HG02623 (cell line): ENCODE results near the gene POM121.
A peak's percentile ranks its signal among the peaks of the same experiment; 100 is the strongest.
"Not testable (repeated sequence)": the region's sequence is repeated elsewhere in the genome, so short reads cannot be mapped to it uniquely, and the experiment has no call there.

Experiments
- ATAC-seq: cut with Tn5 transposase; IDR thresholded peaks from one replicate; pipeline ENCODE4 v1.9.1; 2021; ENCODE audit warnings: moderate library complexity; ENCODE audit not compliant: unreplicated experiment

The POM121 gene

DNA sequence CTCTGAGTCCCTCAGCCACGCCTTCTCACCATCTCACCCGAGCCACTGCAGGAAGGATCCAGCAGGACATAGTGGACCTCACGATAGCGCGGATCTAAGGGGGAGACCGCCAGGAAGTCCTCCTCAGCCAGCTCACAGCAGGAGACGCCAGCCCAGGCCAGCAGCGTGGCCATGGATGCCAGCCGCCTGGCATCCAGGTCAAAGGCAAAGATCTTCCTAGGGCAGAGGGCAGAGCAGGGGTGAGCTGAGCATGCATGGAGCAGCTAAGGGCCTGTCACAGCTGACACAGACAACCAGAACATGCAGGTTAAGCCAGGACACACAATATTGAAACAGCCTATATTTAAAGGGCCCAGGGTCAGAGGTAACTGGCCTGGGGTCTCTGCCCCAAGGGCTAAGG, 24.4 kb downstream of the POM121 start:
- not testable (repeated sequence) for ATAC-seq

- not testable (repeated sequence) for ATAC-seq
Measured at GRCh38 chr7:72949686-72950085, 24.8 kb downstream of the POM121 start.

- ATAC-seq: not testable (repeated sequence)
Measured at GRCh38 chr7:72950432-72950831, 25.5 kb downstream of the POM121 start.

- peak; percentile 40 for ATAC-seq
Measured at GRCh38 chr7:72953901-72954562, 29.1 kb downstream of the POM121 start.

DNA sequence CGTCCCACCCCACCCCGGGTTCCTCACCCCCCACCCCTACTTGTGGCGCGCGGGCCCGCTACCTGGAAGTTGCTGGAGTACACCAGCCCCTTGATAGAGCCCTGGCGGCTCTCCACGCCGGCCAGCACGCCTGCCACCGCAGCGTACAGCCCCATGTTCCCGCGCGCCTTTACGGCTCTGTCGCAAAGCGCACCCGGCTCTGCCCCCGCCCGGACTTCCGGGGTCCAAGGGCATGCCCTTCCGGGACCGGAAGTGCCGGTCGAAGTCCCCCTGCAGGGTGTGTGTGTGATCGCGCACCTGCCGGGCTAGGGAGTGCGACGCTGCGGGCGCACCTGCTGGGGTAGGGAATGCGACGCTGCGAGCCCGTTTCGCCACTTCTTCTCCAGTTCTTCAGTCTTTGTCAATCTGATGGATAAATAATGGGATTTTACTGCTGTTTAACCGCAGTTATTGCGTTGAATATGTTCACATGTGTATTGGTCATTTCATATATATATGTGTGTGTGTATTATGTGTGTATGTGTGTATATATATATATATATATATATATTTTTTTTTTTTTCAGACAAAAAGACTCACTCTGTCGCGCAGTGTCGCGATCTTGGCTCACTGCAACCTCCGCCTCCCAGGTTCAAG, 29.8 kb downstream of the POM121 start:
- ATAC-seq: peak; percentile 85

- not testable (repeated sequence) for ATAC-seq
Measured at GRCh38 chr7:72960029-72960428, 35.1 kb downstream of the POM121 start.

DNA sequence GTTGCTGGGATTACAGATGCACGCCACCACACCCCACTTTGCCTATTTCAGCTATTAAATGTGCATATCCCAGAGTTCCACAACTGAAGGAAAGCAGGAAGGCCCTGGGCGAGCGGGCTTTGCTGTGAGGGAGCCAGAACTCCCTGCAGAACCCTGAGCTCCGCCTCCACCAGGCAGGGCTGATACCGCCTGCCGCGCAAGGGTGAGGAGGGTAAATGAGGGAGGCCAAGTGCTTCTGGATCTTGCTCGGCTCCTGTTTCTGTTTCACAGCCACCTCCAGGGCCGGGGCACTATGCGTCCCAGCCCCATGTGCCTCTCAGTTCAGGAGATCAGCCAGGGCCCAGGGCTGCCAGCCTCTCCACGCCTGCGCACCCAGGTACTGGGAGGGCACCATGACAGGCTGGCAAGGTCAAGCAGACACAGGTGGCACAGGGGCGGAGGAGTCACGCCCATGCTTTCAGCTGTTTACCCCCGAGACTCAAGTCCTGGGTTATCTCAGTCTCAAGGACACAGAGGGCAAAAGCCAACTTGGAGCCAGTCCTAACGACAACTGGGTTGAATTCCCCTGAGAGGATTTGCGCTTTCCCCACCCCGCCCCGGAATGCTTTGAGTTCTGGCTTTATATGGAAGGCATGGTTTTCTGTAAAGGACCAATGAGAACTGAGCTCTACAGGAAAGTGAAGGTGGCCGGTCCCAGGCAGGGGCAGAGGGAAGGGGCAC, 35.9 kb downstream of the POM121 start:
- ATAC-seq: not testable (repeated sequence)

DNA sequence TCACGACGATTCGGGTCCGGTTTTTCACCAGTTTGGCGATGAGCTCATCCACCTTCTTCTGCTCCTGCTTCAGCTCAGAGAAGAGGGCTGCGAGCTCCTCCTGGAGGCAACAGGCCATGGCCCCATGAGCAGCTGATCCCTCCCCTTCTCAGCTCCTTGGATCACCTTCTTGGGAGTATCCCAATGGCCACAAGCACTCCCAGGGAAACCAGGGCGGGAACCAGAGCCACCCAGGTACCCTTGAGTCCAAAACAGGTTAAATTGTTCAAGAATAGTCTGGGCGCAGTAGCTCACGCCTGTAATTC, 36.4 kb downstream of the POM121 start:
- not testable (repeated sequence) for ATAC-seq

DNA sequence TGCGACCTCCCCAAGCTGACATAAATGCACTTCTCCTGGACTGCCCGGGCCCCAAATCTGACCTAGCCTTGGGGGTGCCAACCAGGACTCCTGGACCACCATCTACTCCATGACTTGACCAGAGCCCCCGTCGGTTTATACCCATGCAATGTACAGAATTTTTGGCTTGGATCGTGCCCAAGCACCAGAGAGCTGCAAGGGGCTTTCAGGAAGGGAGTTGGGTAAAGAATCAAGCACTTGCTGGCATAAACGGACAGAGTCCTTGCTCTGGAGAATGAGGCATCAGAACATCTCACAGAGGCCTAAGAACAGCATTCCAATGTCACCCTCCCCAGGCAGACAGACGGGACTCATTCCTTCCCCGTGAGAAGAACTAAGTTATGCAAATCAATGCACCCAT, 38.2 kb downstream of the POM121 start:
- not testable (repeated sequence) for ATAC-seq

DNA sequence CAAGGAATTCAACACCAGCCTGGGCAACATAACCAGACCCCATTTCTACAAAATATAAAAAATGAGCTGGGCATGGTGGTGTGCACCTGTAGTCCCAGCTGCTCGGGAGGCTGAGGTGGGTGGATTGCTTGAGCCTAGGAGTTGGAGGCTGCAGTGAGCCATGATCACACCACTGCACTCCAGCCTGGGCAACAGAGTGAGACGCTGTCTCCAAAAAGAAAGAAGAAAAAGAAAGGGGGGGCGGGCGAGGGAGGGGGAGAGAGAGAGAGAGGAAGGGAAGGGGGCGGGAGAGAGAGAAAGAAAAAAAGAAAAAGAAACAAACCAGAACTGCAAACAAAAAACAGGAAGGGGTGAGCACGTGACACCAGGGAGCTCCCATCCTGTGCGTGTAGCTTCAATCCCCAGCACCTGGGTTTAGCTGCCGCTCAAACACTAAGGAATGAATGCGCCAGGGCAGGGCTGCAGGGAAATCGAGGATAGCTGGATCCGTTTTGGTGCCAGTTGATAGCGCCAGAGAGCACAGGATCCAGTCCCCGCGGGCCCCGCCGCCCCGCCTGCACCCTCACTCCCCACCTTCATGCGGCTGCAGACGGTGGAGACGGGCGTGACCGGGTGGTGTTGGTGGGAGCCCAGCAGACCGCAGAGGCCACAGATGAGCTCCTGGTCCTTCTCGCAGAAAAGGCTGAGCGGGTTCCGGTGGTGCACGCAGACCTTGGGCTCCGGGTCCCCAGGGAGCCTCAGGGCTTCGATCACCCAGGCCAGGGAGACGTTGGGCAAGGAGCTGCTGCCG, 40.5 kb downstream of the POM121 start:
- ATAC-seq: not testable (repeated sequence)

DNA sequence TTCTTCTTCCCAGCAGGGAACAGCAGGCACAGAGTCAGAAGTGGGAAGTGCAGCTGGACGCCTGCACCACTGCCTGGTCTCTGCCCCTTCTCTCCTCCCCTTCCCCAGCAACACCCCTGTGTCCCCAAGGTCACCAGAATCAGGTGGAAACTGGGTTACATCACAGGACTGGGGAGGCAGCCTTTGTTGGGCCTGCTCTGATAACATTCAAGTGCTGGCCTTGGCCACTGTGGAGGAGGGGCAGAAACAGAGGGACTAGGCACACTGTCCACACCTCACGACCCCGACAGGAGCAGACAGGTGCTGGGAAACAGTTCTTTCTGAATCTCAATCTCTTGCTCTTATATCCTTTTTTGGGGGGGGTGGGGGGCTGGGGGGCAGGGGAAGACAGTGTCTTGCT, 42.0 kb downstream of the POM121 start:
- ATAC-seq: not testable (repeated sequence)

DNA sequence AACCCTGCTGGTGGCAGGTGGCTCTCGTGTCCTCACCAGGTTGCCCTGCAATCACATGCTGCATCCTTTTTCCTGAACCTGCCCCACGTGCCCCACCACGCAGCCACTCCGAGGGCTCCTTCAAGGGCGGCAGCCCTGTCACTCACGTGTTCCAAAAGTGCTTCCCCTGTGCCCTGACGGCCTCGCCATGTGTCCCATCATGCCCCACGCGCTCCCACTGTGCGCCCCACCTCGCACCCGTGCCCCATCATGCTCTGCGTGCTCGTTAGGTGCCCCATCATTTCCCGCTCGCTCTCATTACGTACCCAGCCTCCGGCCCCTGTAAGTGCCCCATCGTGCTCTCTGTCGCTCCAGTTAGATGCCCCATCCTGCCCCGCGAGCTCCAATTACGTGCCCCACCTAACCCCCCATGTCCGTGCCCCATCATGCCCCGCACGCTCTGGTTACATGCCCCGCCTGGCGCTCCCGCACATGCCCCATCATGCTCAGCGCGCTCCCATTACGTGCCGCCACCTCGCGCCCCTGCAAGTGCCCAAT, 44.2 kb downstream of the POM121 start, which contains the start of gene TRIM74:
TRIM74 (minus strand) TSS at position 487 of the 537 bp plus-strand sequence. CDS start 3,309 bp downstream, outside the sequence.
- ATAC-seq: not testable (repeated sequence)

DNA sequence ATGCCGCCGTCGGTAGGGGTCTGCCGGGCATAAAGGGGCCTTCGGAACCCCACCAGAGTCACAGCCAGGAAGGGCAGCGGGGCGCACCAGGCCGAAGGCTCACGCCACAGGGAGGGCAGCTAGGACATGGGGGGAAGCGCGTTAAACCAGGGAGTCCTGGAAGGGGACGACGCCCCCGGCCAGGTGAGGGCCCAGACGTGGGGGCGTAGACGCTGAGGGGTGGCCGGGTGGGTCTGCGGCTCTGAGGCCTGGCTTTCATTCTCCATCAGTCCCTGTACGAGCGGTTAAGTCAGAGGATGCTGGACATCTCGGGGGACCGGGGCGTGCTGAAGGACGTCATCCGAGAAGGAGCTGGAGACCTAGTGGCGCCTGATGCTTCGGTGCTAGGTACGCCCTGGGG, 44.8 kb downstream of the POM121 start:
- not testable (repeated sequence) for ATAC-seq

GRCh38 chr7:72971505-72971904, 46.6 kb downstream of the POM121 start:
- ATAC-seq: not testable (repeated sequence)

DNA sequence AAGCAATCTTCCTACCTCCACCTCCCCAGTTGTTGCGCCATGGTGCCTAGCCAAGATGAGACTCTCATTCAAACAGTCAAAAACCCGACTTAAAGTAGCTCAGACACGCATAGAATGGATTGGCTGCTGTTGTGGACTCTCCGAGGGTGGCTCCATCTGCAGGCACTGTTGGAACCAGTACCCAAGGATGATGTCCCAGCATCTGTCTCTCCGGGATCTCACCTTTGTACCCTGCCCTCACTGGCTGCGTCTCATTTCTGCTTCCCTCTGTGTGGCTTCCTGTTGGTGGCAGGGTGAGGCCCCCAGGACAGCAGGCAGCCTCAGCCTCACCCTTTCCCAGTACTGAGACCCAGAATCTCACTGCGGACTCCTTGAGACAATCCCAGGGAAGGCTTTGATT, 49.9 kb downstream of the POM121 start:
- not testable (repeated sequence) for ATAC-seq

DNA sequence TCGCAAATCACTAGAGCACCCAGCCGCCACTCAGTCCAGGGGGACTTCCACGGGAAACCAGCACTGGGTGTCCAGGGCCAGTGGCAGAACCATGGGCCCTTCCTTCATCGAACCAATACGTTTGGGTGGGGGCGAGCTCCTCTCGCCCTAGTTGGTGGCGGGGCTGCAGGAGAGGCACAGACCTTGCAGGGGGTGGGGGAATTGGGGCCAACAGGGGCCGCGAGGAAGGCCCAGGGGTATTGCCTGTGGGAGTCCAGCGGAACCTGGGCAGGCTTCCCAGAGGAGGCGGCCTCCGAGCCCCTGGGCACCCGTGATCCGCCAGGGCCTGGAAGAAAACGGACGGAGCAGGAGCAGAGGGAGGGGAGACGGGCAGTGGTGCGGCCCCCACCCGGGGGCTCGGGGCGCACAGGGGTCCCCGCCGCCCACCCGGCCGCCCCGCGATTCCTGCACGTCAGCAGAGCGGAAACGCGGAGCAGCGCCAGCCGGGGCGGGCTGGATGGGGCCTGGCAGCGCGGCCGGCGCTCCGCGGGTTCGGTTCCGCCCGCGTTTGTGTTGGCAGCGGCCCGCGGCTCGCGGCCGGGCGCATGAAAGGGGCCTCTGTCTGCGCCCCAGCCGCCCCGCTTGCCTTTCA, 50.9 kb downstream of the POM121 start:
- ATAC-seq: not testable (repeated sequence)

GRCh38 chr7:72976434-72976833, 51.5 kb downstream of the POM121 start:
- ATAC-seq: not testable (repeated sequence)

DNA sequence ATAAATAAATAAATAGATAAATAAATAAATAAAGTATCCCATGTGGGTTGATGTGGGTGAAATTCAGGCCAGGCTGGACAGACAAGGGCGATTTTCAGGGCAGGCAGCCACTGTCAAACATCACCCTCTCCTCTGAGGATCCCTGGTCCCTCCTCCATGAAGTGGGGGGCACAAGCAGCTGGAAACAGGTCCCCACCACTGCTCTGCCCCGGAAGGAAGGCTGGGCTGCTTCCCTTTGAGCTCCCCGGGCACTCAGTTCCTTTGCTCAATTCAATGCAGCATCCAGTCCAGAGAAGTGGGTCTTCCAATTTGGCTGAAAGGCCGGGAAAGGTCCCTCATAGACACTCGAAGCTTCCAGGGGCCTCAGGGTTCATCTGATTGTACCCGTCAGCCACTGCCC, 55.5 kb downstream of the POM121 start:
- ATAC-seq: not testable (repeated sequence)

DNA sequence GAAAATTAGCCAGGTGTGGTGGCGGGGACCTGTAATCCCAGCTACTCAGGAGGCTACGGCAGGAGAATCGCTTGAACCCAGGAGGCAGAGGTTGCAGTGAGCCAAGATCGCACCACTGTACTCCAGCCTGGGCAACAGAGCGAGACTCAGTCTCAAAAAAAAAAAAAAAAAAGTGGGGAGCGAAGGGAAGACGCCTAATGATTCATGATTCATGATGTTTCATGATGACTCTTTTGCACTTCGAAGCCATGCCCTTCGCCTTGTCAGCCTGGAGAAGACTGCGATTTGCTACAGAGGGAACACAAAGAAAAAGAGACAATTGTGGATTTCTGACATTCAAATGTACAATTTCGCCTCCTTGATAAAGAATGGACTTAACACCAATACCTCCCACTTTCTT, 57.2 kb downstream of the POM121 start:
- not testable (repeated sequence) for ATAC-seq

DNA sequence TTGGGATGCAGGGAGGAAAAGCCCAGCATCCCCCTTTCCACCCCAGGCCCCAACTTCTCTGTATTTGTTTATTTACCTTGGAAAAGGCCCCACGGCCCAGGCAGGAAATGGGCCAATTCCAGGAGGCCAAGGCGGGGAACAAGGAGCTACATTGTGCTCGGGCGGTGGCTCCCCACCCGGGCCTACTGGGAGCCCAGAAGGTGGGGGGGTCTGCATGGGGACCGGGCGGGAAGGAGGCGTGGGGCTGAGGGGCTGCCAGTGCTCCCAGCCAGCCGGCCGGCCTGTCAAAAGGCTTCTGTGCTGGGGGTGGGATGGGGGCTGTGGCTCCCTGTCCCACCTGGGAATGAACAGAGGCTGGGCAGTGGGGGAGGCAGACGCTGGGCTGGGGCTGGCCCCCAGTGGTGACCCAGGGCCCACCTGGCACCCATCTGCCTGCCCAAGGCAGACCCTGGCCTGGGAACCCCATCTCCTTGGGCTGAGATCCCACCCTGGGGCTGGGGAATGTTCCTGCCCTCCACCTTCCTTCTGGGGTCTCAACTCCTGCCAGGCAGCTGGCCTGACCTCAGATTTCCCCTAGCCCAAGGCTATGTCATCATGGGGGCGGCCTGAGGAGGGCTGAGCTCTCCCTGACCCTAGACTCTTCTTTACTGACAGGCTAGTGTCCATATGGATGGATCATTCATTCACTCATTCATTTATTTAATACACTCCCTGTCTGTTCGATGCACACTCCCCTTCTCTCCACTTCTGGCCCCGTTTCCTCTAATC, 65.4 kb downstream of the POM121 start:
- not testable (repeated sequence) for ATAC-seq
